ENCODE measurements around the gene EXOC1. TPM values are rescaled to one million over a fixed set of nuclear protein-coding genes. Genes with fewer than 3 reads are reported as not detected.

EXOC1 gene
- total RNA-seq, 1 donor from 2014 or later: 27.3 TPM

DNA sequence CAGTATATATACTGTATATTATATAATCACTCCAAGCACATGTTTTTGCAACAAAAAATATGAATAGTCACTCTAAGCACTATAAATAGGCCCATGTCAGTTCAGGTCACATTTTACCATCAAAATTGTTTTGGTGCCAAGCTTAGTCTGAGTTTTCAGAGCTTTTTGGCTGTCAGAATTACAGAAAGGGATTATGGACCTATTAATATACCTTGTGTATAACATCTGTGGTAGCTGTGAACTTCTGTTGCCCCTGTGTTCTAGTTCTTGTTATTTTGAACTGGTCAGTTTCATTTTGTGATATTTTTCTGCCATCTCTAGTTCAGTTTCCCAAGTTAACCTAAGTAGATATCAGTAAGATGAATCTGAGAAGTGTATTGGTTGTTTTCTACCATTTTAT, 22.9 kb downstream of the EXOC1 start:
- Mint-ChIP-seq H3K27me3 (ENCODE audit: low read depth) (no peaks in the 10 kb centered on the region), H3K27ac (ENCODE audit: unreplicated experiment) (peak overlapping the region; percentile 5), H3K4me3 (no peak overlapping the region), H3K4me1 (peaks cover 3% of the 10 kb centered on the region), H3K9me3 (no peaks in the 10 kb centered on the region), H3K36me3 (ENCODE audit: low read depth) (peaks cover 13% of the 10 kb centered on the region)
- TF ChIP-seq, protein P1, sequence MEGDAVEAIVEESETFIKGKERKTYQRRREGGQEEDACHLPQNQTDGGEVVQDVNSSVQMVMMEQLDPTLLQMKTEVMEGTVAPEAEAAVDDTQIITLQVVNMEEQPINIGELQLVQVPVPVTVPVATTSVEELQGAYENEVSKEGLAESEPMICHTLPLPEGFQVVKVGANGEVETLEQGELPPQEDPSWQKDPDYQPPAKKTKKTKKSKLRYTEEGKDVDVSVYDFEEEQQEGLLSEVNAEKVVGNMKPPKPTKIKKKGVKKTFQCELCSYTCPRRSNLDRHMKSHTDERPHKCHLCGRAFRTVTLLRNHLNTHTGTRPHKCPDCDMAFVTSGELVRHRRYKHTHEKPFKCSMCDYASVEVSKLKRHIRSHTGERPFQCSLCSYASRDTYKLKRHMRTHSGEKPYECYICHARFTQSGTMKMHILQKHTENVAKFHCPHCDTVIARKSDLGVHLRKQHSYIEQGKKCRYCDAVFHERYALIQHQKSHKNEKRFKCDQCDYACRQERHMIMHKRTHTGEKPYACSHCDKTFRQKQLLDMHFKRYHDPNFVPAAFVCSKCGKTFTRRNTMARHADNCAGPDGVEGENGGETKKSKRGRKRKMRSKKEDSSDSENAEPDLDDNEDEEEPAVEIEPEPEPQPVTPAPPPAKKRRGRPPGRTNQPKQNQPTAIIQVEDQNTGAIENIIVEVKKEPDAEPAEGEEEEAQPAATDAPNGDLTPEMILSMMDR (conservative IDR thresholded peaks at IDR 0.05): no peak
- DNase-seq (ENCODE audit: low read depth, low spot score): no peak

DNA sequence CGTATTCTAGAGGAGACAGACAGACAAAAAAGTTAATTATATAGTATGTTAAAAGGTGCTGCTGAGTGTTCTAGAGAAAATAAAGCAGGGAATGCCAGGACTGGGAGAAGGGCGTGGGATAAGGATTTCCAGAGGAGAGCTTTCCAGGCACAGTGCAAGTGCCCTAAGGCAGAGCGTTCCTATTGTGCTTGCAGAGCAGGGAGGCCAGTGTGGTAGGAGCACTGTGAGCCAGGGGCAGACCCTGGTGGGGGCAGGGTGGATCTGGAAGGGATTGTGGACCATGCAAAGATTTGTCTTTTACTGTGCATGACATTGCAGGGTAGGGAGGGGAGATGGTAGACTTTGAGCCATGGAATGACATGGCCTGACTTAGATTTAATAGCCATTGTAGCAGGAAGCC, 25.8 kb downstream of the EXOC1 start:
- peaks cover 4% of the 10 kb centered on the region for H3K4me1 Mint-ChIP-seq
- no peaks in the 10 kb centered on the region for H3K9me3 Mint-ChIP-seq
- H3K27me3 Mint-ChIP-seq (ENCODE audit: low read depth): no peaks in the 10 kb centered on the region
- no peak for DNase-seq (ENCODE audit: low read depth, low spot score)
- H3K36me3 Mint-ChIP-seq (ENCODE audit: low read depth): peaks cover 18% of the 10 kb centered on the region
- H3K4me3 Mint-ChIP-seq: no peak overlapping the region
- TF ChIP-seq, protein P1 (conservative IDR thresholded peaks at IDR 0.05): no peak
- no peak overlapping the region for H3K27ac Mint-ChIP-seq (ENCODE audit: unreplicated experiment)

DNA sequence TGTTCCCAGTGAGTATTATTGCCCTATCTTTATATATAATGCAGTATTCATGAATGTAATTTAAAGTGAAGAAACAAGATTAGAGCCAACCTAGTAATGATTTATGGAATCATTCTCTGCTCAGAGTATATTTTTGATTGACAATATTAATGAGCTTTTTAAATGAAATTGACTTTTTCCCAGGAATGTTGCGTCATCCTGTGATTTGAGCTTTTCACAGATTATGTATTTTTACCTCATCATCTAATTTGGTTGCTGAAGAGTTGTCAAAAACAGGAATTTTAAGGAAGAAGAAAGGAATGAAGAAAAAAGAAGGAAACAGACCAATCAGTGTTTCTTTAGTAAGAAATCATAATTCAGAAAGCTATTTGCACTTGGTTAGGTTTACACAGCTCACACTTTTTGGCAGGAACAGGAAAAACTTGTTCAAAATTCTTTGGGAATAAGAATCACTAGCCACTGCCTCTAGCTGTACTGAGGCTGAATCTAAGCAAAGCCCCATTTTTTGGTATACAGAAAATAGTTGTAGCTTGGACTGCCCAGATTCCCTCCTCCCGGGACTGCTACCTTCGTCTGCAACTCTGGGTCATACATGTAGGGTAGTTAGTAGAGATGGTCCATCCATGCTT, 27.3 kb downstream of the EXOC1 start:
- Mint-ChIP-seq H3K9me3 (no peaks in the 10 kb centered on the region), H3K4me1 (peaks cover 9% of the 10 kb centered on the region), H3K36me3 (ENCODE audit: low read depth) (peaks cover 18% of the 10 kb centered on the region), H3K4me3 (no peak overlapping the region), H3K27ac (ENCODE audit: unreplicated experiment) (no peak overlapping the region), H3K27me3 (ENCODE audit: low read depth) (no peaks in the 10 kb centered on the region)
- DNase-seq (ENCODE audit: low read depth, low spot score): no peak
- TF ChIP-seq, protein P1 (conservative IDR thresholded peaks at IDR 0.05): no peak

DNA sequence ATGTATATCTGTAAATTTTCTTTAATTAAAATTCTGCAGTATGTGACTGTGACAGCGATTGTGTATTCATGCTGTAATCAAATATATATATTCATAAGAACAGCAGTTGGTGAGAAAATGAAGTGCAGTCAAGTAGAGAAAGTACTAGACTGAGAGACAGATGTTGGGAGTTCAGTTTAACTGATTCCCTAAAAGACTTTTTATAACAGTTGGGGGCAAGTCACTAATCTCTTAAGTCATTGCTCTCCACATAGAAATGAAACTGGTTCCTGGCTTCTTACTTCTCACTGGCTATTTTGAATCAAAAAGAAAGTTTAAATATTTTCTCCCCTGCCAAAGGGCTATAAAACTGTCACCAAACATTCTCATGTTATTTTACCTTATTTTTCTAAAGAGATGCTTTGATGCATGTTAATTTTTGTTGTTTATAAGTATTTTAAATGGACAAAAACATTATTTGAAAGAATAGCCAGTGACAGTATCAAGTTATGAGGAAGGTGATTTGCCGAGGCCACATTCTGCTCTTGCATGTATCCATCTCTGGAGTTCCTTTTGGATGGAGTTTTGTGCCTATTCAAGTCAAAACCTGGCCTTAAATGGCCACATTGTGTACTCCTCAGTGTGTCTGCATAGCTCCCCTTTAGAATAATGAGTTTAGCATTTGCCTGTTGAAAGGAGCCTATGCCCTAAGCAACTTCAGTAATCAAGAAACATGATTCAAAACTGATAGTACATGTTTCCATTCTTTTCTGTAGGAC, 30.8 kb downstream of the EXOC1 start:
- DNase-seq (ENCODE audit: low read depth, low spot score): no peak
- Mint-ChIP-seq H3K9me3 (no peaks in the 10 kb centered on the region), H3K27ac (ENCODE audit: unreplicated experiment) (no peak overlapping the region), H3K27me3 (ENCODE audit: low read depth) (no peaks in the 10 kb centered on the region), H3K36me3 (ENCODE audit: low read depth) (peaks cover 13% of the 10 kb centered on the region), H3K4me3 (no peak overlapping the region), H3K4me1 (peaks cover 7% of the 10 kb centered on the region)
- TF ChIP-seq, protein P1 (conservative IDR thresholded peaks at IDR 0.05): no peak

DNA sequence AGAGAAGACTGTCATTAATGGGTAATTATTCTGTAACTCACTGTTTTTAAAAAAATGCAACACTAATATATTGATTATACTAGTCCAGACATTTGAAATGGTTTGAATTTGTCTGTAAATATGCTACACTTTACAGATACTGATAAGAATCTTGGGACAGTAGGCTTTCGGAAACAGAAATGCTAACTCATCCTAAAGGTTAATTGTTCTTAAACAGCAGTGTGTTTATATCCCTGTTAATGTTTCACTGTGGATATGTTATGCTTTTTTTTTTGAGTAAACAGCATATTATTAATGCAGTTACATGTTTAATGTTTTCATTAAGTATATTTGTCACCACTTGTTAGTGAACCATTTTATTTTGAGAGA, 31.4 kb downstream of the EXOC1 start:
- no peak overlapping the region for H3K27ac Mint-ChIP-seq (ENCODE audit: unreplicated experiment)
- DNase-seq (ENCODE audit: low read depth, low spot score): no peak
- peaks cover 13% of the 10 kb centered on the region for H3K36me3 Mint-ChIP-seq (ENCODE audit: low read depth)
- TF ChIP-seq, protein P1 (conservative IDR thresholded peaks at IDR 0.05): no peak
- peaks cover 7% of the 10 kb centered on the region for H3K4me1 Mint-ChIP-seq
- H3K27me3 Mint-ChIP-seq (ENCODE audit: low read depth): no peaks in the 10 kb centered on the region
- no peak overlapping the region for H3K4me3 Mint-ChIP-seq
- no peaks in the 10 kb centered on the region for H3K9me3 Mint-ChIP-seq

All from neural crest cell (in vitro differentiated cells).